Neural cell (in vitro differentiated cells): ENCODE data around the gene HMX1. TPM values are rescaled to one million over a fixed set of nuclear protein-coding genes. Genes with fewer than 3 reads are reported as not detected.

ENCODE experiments used
- H2AFZ ChIP-seq: fragments of 200-600, 300-800 bp; sonication (generic), shearing (Covaris generic); 2 replicates; pipeline ENCODE4 v1.6.0; 2014; ENCODE audit warnings: low read depth, mild to moderate bottlenecking, antibody characterized with exemption, low read length, moderate library complexity
- H3F3A ChIP-seq: fragments of 200-600 bp; shearing (Covaris generic); 2 replicates; pipeline ENCODE4 v1.6.1; 2016; ENCODE audit warnings: mild to moderate bottlenecking, moderate library complexity, mixed read lengths, antibody characterized with exemption, low read length; ENCODE audit not compliant: insufficient read depth, poor library complexity, severe bottlenecking
- H3K27ac ChIP-seq: fragments of 200-600, 300-800 bp; sonication (generic), shearing (Covaris generic); 2 replicates; pipeline ENCODE4 v1.5.1; 2014; ENCODE audit warnings: mild to moderate bottlenecking, low read length, moderate library complexity
- H3K27me3 ChIP-seq: fragments of 300-800, 200-600 bp; sonication (generic), shearing (Covaris generic); 2 replicates; pipeline ENCODE4 v1.6.0; 2014; ENCODE audit warnings: mild to moderate bottlenecking, low read depth, low read length, moderate library complexity; ENCODE audit not compliant: insufficient read depth
- H3K36me3 ChIP-seq: fragments of 300-800, 200-600 bp; sonication (generic), shearing (Covaris generic); 2 replicates; pipeline ENCODE4 v1.5.1; 2014; ENCODE audit warnings: mild to moderate bottlenecking, antibody characterized with exemption, low read length, moderate library complexity; ENCODE audit not compliant: insufficient read depth
- H3K4me2 ChIP-seq: fragments of 300-800, 200-600 bp; sonication (generic), shearing (Covaris generic); 2 replicates; pipeline ENCODE4 v1.6.0; 2014; ENCODE audit warnings: mild to moderate bottlenecking, low read length
- H3K4me3 ChIP-seq: fragments of 300-800, 200-600 bp; sonication (generic), shearing (Covaris generic); 2 replicates; pipeline ENCODE4 v1.5.1; 2014; ENCODE audit warnings: mild to moderate bottlenecking, low read length, moderate library complexity
- H3K79me2 ChIP-seq: fragments of 200-600 bp; shearing (Covaris generic); replicated peaks from 2 replicates; pipeline ENCODE4 v1.6.0; 2014; ENCODE audit warnings: mild to moderate bottlenecking, low read length, moderate library complexity; ENCODE audit not compliant: insufficient read depth
- H3K9ac ChIP-seq: fragments of 300-800, 200-600 bp; sonication (generic), shearing (Covaris generic); 2 replicates; pipeline ENCODE4 v1.6.1; 2016; ENCODE audit warnings: mild to moderate bottlenecking, low read length, mixed read lengths
- H3K9me2 ChIP-seq: fragments of 200-600 bp; shearing (Covaris generic); 2 replicates; pipeline ENCODE4 v1.6.1; 2016; ENCODE audit warnings: mild to moderate bottlenecking, low read length, mixed read lengths; ENCODE audit not compliant: insufficient read depth
- H3K9me3 ChIP-seq: fragments of 200-600, 300-800 bp; sonication (generic), shearing (Covaris generic); 2 replicates; pipeline ENCODE4 v1.6.1; 2016; ENCODE audit warnings: mild to moderate bottlenecking, mixed run types, low read length, moderate library complexity, mixed read lengths
- H4K20me1 ChIP-seq: fragments of 200-600 bp; shearing (Covaris generic); 2 replicates; pipeline ENCODE4 v1.6.1; 2016; ENCODE audit warnings: mild to moderate bottlenecking, mixed run types; ENCODE audit not compliant: insufficient read depth
- CTCF ChIP-seq: fragments of 450-650 bp; IDR thresholded peaks from 2 replicates; pipeline ENCODE4 v1.5.1; 2014; ENCODE audit warnings: antibody characterized with exemption, mild to moderate bottlenecking, moderate library complexity; ENCODE audit not compliant: poor library complexity, severe bottlenecking
- EP300 ChIP-seq: fragments of 450-650 bp; conservative IDR thresholded peaks from 2 replicates; pipeline ENCODE4 v1.6.1; 2014; ENCODE audit warnings: antibody characterized with exemption, mild to moderate bottlenecking, moderate library complexity; ENCODE audit not compliant: poor library complexity, severe bottlenecking
- EZH2 ChIP-seq: fragments of 200-600, 300-800 bp; shearing (Covaris generic), sonication (generic); IDR thresholded peaks from 2 replicates; pipeline ENCODE4 v1.6.1; 2014; ENCODE audit warnings: antibody characterized with exemption, low read length, borderline replicate concordance, mild to moderate bottlenecking; ENCODE audit not compliant: insufficient read depth, poor library complexity, severe bottlenecking
- MXI1 ChIP-seq: fragments of 450-650 bp; conservative IDR thresholded peaks from 2 replicates; pipeline ENCODE4 v1.6.1; 2014; ENCODE audit warnings: antibody characterized with exemption, mild to moderate bottlenecking; ENCODE audit not compliant: poor library complexity, severe bottlenecking
- POLR2AphosphoS5 ChIP-seq: IDR thresholded peaks from 2 replicates; pipeline ENCODE4 v1.6.1; 2012
- RAD21 ChIP-seq: fragments of 450-650 bp; conservative IDR thresholded peaks from 2 replicates; pipeline ENCODE4 v1.6.1; 2014; ENCODE audit warnings: antibody characterized with exemption, mild to moderate bottlenecking, moderate library complexity
- SMC3 ChIP-seq: fragments of 450-650 bp; conservative IDR thresholded peaks from 2 replicates; pipeline ENCODE4 v1.6.1; 2014; ENCODE audit warnings: antibody characterized with exemption, mild to moderate bottlenecking, moderate library complexity; ENCODE audit not compliant: poor library complexity
- TAF1 ChIP-seq: IDR thresholded peaks from 2 replicates; pipeline ENCODE4 v1.6.1; 2012; ENCODE audit warnings: low read depth
- polyA plus RNA-seq: library from polyadenylated mRNA; depleted of rRNA; stranded (reverse); fragments of >200 nt; gene quantifications from 2 replicates; pipeline ENCODE4 v1.2.3, GENCODE V29; 2014
- TF ChIP-seq, protein P1 (sequence below): IDR thresholded peaks from 2 replicates; pipeline ENCODE4 v1.6.1; 2012; ENCODE audit warnings: borderline replicate concordance

The HMX1 gene
- polyA plus RNA-seq, 1 donor from 2014 or later = 0.89 TPM

DNA sequence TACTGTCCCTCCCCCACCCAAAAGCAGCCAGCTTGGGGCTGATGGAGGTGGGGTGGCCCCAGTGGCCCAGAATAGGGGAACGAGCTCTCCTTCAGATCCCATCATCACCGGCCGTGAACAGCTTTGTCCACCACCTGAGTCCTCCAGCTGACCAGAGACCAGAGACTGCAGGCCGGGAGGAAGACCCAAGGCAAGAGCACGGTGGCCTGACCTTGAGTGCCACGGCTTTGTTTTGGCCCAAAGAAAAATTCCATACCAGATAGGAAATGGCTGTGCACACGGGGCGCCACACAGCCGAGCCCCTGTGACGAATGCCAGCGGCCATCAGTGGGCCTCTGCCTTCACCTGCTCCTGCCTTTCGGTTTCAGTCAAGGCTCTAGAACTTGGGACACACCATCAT, 5.2 kb downstream of the HMX1 start:
- H3K79me2 ChIP-seq = no peaks in the 10 kb centered on the region
- no peaks in the 10 kb centered on the region for H3F3A ChIP-seq
- H3K9ac ChIP-seq = no peak overlapping the region
- H3K4me2 ChIP-seq = no peak overlapping the region
- TF ChIP-seq RAD21 (no peak), POLR2AphosphoS5 (no peak), SMC3 (no peak), MXI1 (no peak)
- TF ChIP-seq, protein P1, sequence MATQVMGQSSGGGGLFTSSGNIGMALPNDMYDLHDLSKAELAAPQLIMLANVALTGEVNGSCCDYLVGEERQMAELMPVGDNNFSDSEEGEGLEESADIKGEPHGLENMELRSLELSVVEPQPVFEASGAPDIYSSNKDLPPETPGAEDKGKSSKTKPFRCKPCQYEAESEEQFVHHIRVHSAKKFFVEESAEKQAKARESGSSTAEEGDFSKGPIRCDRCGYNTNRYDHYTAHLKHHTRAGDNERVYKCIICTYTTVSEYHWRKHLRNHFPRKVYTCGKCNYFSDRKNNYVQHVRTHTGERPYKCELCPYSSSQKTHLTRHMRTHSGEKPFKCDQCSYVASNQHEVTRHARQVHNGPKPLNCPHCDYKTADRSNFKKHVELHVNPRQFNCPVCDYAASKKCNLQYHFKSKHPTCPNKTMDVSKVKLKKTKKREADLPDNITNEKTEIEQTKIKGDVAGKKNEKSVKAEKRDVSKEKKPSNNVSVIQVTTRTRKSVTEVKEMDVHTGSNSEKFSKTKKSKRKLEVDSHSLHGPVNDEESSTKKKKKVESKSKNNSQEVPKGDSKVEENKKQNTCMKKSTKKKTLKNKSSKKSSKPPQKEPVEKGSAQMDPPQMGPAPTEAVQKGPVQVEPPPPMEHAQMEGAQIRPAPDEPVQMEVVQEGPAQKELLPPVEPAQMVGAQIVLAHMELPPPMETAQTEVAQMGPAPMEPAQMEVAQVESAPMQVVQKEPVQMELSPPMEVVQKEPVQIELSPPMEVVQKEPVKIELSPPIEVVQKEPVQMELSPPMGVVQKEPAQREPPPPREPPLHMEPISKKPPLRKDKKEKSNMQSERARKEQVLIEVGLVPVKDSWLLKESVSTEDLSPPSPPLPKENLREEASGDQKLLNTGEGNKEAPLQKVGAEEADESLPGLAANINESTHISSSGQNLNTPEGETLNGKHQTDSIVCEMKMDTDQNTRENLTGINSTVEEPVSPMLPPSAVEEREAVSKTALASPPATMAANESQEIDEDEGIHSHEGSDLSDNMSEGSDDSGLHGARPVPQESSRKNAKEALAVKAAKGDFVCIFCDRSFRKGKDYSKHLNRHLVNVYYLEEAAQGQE = no peak
- H3K27me3 ChIP-seq = peaks cover 96% of the 10 kb centered on the region
- no peak overlapping the region for H3K27ac ChIP-seq
- no peaks in the 10 kb centered on the region for H4K20me1 ChIP-seq
- H3K9me3 ChIP-seq = no peaks in the 10 kb centered on the region
- H3K4me3 ChIP-seq = no peak overlapping the region
- no peak overlapping the region for H2AFZ ChIP-seq
- H3K36me3 ChIP-seq = no peaks in the 10 kb centered on the region
- H3K9me2 ChIP-seq = no peaks in the 10 kb centered on the region

- no peaks in the 10 kb centered on the region for H4K20me1 ChIP-seq
Measured at GRCh38 chr4:8865681-8866310, 5.8 kb downstream of the HMX1 start.

GRCh38 chr4:8864912-8865680, 6.5 kb downstream of the HMX1 start:
- Histone ChIP-seq H3K9me2 (no peaks in the 10 kb centered on the region), H3K4me3 (no peak overlapping the region), H3K79me2 (no peaks in the 10 kb centered on the region), H3K27me3 (peaks cover 99% of the 10 kb centered on the region), H3K4me2 (no peak overlapping the region), H3K36me3 (no peaks in the 10 kb centered on the region), H2AFZ (no peak overlapping the region), H3K9ac (no peak overlapping the region), H4K20me1 (no peaks in the 10 kb centered on the region), H3K27ac (no peak overlapping the region), H3K9me3 (no peaks in the 10 kb centered on the region), H3F3A (no peaks in the 10 kb centered on the region)
- no peak for TF ChIP-seq MXI1
- no peak for TF ChIP-seq EP300
- no peak for TF ChIP-seq CTCF
- TF ChIP-seq, protein P1 = no peak
- TF ChIP-seq TAF1 = no peak
- TF ChIP-seq POLR2AphosphoS5 = no peak
- TF ChIP-seq EZH2 = no peak
- TF ChIP-seq RAD21 = no peak
- TF ChIP-seq SMC3 = no peak

More at GRCh38 chr4:8865681-8866310, 5.8 kb downstream of the HMX1 start:
- TF ChIP-seq POLR2AphosphoS5 (no peak), TAF1 (no peak), SMC3 (no peak), EP300 (no peak), EZH2 (no peak)
- Histone ChIP-seq H3K36me3 (no peaks in the 10 kb centered on the region), H3K27ac (no peak overlapping the region), H3K79me2 (no peaks in the 10 kb centered on the region), H3K4me3 (no peak overlapping the region), H3K9me2 (no peaks in the 10 kb centered on the region), H2AFZ (no peak overlapping the region), H3K27me3 (peaks cover 99% of the 10 kb centered on the region), H3F3A (no peaks in the 10 kb centered on the region), H3K9me3 (no peaks in the 10 kb centered on the region), H3K4me2 (no peak overlapping the region), H3K9ac (no peak overlapping the region)
